Chondrocyte (in vitro differentiated cells): Measurements from ENCODE around the gene MTUS2. TPM values are rescaled to one million over a fixed set of nuclear protein-coding genes. Genes with fewer than 3 reads are reported as not detected.

Experiments used
- DNase-seq: peaks from one replicate; pipeline ENCODE4 v3.0.0; 2021; ENCODE audit warnings: mixed read lengths, low spot score
- H3K27ac Mint-ChIP-seq: one replicate; pipeline ENCODE4 v1.8.0; 2021; ENCODE audit warnings: mild to moderate bottlenecking, moderate library complexity, mixed read lengths; ENCODE audit not compliant: unreplicated experiment
- H3K27me3 Mint-ChIP-seq: 2 replicates; pipeline ENCODE4 v1.8.0; 2021; ENCODE audit warnings: low read depth, mixed read lengths
- H3K36me3 Mint-ChIP-seq: 2 replicates; pipeline ENCODE4 v1.8.0; 2021; ENCODE audit warnings: low read depth, mixed read lengths
- H3K4me1 Mint-ChIP-seq: 2 replicates; pipeline ENCODE4 v1.8.0; 2021; ENCODE audit warnings: low read depth, mild to moderate bottlenecking, mixed read lengths
- H3K4me3 Mint-ChIP-seq: one replicate; pipeline ENCODE4 v1.8.0; 2021; ENCODE audit warnings: mild to moderate bottlenecking, moderate library complexity, mixed read lengths; ENCODE audit not compliant: unreplicated experiment
- H3K9me3 Mint-ChIP-seq: 2 replicates; pipeline ENCODE4 v1.8.0; 2021; ENCODE audit warnings: low read depth, mixed read lengths
- CTCF ChIP-seq: fragments of 200-600 bp; sonication (generic); IDR thresholded peaks from 2 replicates; pipeline ENCODE4 v1.5.0; 2021; ENCODE audit warnings: antibody characterized with exemption, mild to moderate bottlenecking, moderate library complexity
- total RNA-seq: library from RNA; stranded (reverse); gene quantifications from 3 replicates; pipeline ENCODE4 v1.2.1, GENCODE V29; 2021

MTUS2 gene
- total RNA-seq, 1 donor from 2014 or later = 1.2 TPM

- Mint-ChIP-seq H3K27ac (no peak overlapping the region), H3K27me3 (peaks cover 18% of the 10 kb centered on the region), H3K36me3 (no peaks in the 10 kb centered on the region), H3K9me3 (peaks cover 5% of the 10 kb centered on the region), H3K4me1 (no peaks in the 10 kb centered on the region), H3K4me3 (no peak overlapping the region)
- TF ChIP-seq CTCF = no peak
- no peak for DNase-seq
Observed at GRCh38 chr13:29279356-29280254, 459.5 kb downstream of the MTUS2 start.

GRCh38 chr13:29281932-29282495 is 461.9 kb downstream of the MTUS2 start:
- Mint-ChIP-seq H3K4me1 (no peaks in the 10 kb centered on the region), H3K9me3 (no peaks in the 10 kb centered on the region), H3K27ac (no peak overlapping the region), H3K36me3 (no peaks in the 10 kb centered on the region), H3K27me3 (peaks cover 21% of the 10 kb centered on the region), H3K4me3 (no peak overlapping the region)
- no peak for TF ChIP-seq CTCF
- no peak for DNase-seq

GRCh38 chr13:29284726-29285125 is 464.6 kb downstream of the MTUS2 start:
- Mint-ChIP-seq H3K4me1 (no peaks in the 10 kb centered on the region), H3K4me3 (no peak overlapping the region), H3K27me3 (peaks cover 25% of the 10 kb centered on the region), H3K27ac (no peak overlapping the region), H3K9me3 (no peaks in the 10 kb centered on the region), H3K36me3 (no peaks in the 10 kb centered on the region)
- TF ChIP-seq CTCF = no peak
- no peak for DNase-seq

- Mint-ChIP-seq H3K27ac (no peak overlapping the region), H3K4me1 (no peaks in the 10 kb centered on the region), H3K4me3 (no peak overlapping the region), H3K36me3 (no peaks in the 10 kb centered on the region), H3K27me3 (peaks cover 26% of the 10 kb centered on the region), H3K9me3 (no peaks in the 10 kb centered on the region)
- no peak for TF ChIP-seq CTCF
- no peak for DNase-seq
Observed at GRCh38 chr13:29287237-29287636, 467.1 kb downstream of the MTUS2 start.

GRCh38 chr13:29292045-29292444 is 471.9 kb downstream of the MTUS2 start:
- H3K4me3 Mint-ChIP-seq = no peak overlapping the region

More at GRCh38 chr13:29292045-29292444, 471.9 kb downstream of the MTUS2 start:
- no peaks in the 10 kb centered on the region for H3K4me1 Mint-ChIP-seq
- no peak for DNase-seq
- peaks cover 17% of the 10 kb centered on the region for H3K27me3 Mint-ChIP-seq
- no peak for TF ChIP-seq CTCF
- no peak overlapping the region for H3K27ac Mint-ChIP-seq
- no peaks in the 10 kb centered on the region for H3K36me3 Mint-ChIP-seq
- H3K9me3 Mint-ChIP-seq = peaks cover 4% of the 10 kb centered on the region
